ENCODE measurements around the gene EREG.

The EREG gene

GRCh38 chr4:74408639-74409038 lies 43.7 kb downstream of the EREG start:
- H3K4me3 ChIP-seq (ENCODE audit: low read depth, low read length) = no peak overlapping the region
- DNase-seq (ENCODE audit: low read depth) = no peak
- TF ChIP-seq CTCF (IDR thresholded peaks at IDR 0.05; ENCODE audit: low read depth, low read length, missing control alignments) = no peak

- H3K4me3 ChIP-seq (ENCODE audit: low read depth, low read length) = no peak overlapping the region
- no peak for DNase-seq (ENCODE audit: low read depth)
- TF ChIP-seq CTCF (IDR thresholded peaks at IDR 0.05; ENCODE audit: low read depth, low read length, missing control alignments) = no peak
These were observed 45.3 kb downstream of the EREG start for GRCh38 chr4:74410272-74410671.

GRCh38 chr4:74412225-74412624 lies 47.3 kb downstream of the EREG start:
- no peak for TF ChIP-seq CTCF (IDR thresholded peaks at IDR 0.05; ENCODE audit: low read depth, low read length, missing control alignments)
- H3K4me3 ChIP-seq (ENCODE audit: low read depth, low read length) = no peak overlapping the region
- DNase-seq (ENCODE audit: low read depth) = no peak

GRCh38 chr4:74413265-74413664 lies 48.3 kb downstream of the EREG start:
- no peak overlapping the region for H3K4me3 ChIP-seq (ENCODE audit: low read depth, low read length)
- no peak for DNase-seq (ENCODE audit: low read depth)
- no peak for TF ChIP-seq CTCF (IDR thresholded peaks at IDR 0.05; ENCODE audit: low read depth, low read length, missing control alignments)

- DNase-seq (ENCODE audit: low read depth) = no peak
- no peak for TF ChIP-seq CTCF (IDR thresholded peaks at IDR 0.05; ENCODE audit: low read depth, low read length, missing control alignments)
- no peak overlapping the region for H3K4me3 ChIP-seq (ENCODE audit: low read depth, low read length)
These were observed 49.3 kb downstream of the EREG start for GRCh38 chr4:74414149-74414809.

GRCh38 chr4:74415602-74416300 lies 50.8 kb downstream of the EREG start:
- H3K4me3 ChIP-seq (ENCODE audit: low read depth, low read length) = no peak overlapping the region
- TF ChIP-seq CTCF (IDR thresholded peaks at IDR 0.05; ENCODE audit: low read depth, low read length, missing control alignments) = no peak
- no peak for DNase-seq (ENCODE audit: low read depth)

Measured in GM12864 (cell line).